Right kidney (tissue), 1 donor: ENCODE data around the gene PLCXD3.
"Not testable (repeated sequence)": the region's sequence is repeated elsewhere in the genome, so short reads cannot be mapped to it uniquely, and the experiment has no call there.

ENCODE experiments used
- DNase-seq: peaks from one replicate; pipeline ENCODE4 v3.0.0-alpha.2; 2016

Gene PLCXD3

DNA sequence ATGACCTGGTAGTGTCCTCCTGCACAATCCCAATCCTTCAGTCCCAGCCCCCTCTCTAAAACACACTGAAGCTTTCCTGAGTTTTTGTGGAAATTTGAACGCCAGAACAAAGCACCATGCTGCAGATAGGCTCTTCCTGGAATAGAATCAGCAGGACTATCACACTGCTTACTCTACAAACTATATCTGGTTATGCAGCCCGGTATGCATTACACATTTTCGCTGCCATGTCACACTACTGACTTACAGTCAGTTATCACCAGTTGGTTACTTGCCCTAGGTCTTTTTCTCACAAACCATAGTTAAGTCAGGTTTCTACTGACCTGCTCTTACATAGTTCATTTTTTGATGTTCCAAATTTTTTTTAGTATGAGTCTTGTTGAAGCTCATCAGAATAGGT, 24.9 kb downstream of the PLCXD3 start:
- DNase-seq = no peak

DNA sequence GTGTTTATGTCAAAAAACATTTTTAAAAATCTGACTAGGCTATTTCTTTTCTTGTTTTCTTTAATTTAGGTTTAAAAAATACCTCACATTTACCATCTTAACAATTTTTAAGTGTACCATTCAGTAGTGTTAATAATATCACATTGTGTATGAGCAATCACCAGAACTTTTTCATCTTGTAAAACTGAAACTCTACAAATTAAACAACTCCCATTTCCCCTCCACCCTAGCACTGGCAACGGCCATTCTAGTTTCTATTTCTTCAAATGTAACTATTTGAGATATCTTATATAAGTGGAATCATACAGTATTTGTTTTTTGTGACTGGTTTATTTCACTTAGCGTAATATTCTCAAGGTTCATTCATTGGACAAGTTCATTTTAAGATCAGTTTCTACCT, 27.7 kb downstream of the PLCXD3 start:
- no peak for DNase-seq

GRCh38 chr5:41482173-41482572, 28.2 kb downstream of the PLCXD3 start:
- DNase-seq = no peak

GRCh38 chr5:41471571-41472208, 38.7 kb downstream of the PLCXD3 start:
- not testable (repeated sequence) for DNase-seq

DNA sequence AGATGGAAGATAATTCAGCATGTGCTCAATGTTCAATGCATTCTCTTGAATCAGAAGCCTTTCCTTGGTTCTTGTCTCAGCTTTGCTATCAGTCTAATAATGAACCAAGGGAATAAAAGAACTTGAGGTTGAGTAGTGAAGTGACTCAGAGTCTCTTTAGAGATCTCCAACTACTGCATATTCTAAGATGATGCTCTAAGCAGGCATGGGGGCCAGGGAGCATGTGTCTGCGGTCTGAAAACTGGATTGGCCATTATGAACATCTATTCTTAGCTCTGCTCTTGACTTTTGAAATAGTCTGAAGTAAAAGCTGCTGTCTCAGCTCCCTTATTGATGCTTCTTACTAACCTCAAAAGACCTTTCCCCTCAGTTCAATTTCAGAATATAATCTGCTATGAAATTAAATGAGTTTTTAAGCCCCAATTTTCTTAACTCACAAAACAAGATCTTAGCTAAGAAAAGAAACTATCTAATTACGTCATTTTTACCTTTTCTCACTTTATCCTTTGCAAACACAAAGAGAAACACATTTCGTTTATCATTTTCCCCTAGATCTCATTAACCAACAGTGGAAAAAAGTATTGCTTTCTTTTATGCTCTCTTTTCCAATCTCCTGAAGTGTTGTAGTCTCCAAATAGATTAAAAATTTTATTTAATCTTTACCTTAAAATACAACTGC, 44.8 kb downstream of the PLCXD3 start:
- DNase-seq = no peak

DNA sequence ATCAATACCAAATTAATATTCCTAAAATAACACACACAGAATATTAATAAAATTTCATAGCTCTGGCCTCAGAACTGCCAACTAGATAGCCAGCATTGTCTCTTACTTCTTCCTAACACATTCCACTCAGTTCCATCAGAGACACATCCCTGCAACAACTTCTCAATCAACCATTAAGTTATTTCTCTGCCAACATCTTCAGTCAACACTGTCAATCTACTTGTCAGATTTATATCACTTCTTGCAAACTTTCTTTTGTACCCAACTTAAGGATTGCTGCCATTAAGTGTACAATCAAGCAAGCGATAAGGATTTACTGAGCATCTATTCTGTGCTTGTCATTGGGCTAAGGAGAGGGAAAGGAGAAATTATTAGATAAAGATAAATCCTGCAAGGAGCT, 50.8 kb downstream of the PLCXD3 start:
- no peak for DNase-seq

DNA sequence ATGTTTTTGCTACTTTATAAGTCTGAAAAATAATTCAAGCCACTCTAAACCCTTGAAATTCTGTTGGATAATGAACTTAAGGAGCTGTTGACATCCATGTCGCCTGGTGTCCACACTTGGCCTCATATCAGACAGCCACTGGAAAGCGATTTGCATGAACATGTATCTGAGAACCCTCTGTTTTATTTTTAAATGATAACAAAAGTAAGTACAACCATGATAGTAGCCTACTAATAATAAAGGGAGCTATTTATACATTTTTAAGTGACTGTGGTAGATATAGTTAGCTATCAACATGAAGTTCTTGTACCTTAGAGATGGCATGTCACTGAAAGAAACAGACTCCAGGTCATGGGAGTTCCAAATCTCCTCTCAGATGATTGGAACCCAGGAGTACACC, 53.3 kb downstream of the PLCXD3 start:
- no peak for DNase-seq

- no peak for DNase-seq
Measured at GRCh38 chr5:41452506-41452905, 57.9 kb downstream of the PLCXD3 start.

DNA sequence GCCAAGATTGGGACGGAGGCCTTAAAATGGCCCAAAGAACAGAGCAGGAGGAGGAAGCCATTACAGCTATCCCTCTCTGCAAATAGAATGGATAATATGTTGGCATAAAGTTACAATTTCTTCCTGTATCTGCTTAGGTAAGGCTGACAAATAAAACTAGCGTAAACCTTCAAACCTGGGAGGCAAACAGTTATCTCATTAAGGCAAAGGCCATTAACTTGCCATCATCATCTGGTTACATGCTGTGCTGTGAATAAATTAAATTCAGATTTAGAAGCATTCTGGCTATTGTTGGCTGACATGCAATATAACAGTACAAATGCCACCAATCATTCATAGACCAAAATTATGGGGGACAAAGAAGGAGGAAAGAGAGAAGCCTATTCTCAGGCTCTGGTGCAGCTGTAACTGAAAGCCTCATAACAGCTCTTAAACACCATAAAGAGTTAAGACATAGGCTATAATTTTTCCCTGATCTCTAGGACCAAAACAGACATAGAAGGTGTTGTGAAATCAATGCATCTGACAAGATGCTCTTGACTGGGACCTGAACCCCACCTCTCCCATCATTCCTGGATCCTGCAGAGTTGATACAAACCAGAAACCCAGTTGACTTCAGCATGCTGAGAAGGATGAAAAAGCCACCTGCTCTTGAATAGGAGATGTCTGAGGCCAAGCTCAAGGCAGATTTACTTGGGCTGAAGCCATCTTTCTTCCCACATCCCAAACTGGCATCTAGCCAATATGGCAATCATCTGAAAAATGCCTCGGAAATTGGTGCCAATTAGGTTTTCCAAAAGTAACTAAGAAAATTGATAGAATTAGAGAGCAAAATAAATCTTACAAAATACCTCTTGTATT, 62.5 kb downstream of the PLCXD3 start:
- no peak for DNase-seq

- DNase-seq = no peak
Measured at GRCh38 chr5:41445937-41446563, 64.4 kb downstream of the PLCXD3 start.

GRCh38 chr5:41435276-41435675, 75.1 kb downstream of the PLCXD3 start:
- DNase-seq = no peak

- no peak for DNase-seq
Measured at GRCh38 chr5:41433552-41434181, 76.7 kb downstream of the PLCXD3 start.

GRCh38 chr5:41432481-41433253, 77.7 kb downstream of the PLCXD3 start:
- no peak for DNase-seq

GRCh38 chr5:41427505-41427904, 82.9 kb downstream of the PLCXD3 start:
- DNase-seq = no peak

DNA sequence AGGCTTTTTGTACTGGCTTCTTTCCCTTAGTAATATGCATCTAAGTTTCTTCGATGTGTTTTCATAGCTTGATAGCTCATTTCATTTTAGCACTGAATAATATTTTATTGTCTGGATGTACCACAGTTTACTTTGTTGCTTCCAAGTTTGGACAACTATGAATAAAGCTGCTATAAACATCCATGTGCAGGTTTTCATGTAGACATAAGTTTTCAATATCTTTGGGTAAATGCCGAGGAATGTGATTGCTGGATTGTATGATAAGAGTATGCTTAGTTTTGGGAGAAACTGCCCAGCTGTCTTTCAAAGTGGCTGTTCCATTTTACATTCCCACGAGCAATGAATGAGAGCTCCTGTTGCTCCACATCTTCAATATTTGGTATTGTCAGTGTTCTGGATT, 84.7 kb downstream of the PLCXD3 start:
- DNase-seq = no peak

DNA sequence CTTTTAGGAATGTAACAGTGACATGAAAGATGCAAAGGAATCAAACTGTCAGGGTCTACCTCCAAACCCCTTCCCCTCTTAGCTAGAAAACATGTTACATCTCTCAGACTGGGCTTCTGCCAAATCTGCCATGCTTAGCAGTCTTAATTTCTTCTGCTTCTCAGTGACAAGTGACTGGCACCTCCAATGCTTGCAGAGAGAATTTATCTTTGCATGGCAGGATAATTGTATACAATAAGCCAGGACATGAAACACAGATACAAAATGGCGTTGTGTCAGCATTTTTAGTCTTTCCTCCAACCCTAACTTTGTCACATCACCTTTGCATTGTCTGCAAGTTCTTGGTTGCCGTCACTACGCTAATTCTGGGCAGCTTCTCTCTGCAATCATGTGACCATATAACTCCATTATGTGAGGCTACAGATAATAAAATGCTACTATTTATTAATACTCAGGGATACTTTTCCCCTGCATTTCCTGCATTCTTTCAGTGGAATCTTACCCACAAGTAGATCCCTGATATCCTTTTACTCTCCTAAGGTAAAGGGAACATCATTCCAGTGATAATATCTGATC, 89.8 kb downstream of the PLCXD3 start:
- DNase-seq = no peak

DNA sequence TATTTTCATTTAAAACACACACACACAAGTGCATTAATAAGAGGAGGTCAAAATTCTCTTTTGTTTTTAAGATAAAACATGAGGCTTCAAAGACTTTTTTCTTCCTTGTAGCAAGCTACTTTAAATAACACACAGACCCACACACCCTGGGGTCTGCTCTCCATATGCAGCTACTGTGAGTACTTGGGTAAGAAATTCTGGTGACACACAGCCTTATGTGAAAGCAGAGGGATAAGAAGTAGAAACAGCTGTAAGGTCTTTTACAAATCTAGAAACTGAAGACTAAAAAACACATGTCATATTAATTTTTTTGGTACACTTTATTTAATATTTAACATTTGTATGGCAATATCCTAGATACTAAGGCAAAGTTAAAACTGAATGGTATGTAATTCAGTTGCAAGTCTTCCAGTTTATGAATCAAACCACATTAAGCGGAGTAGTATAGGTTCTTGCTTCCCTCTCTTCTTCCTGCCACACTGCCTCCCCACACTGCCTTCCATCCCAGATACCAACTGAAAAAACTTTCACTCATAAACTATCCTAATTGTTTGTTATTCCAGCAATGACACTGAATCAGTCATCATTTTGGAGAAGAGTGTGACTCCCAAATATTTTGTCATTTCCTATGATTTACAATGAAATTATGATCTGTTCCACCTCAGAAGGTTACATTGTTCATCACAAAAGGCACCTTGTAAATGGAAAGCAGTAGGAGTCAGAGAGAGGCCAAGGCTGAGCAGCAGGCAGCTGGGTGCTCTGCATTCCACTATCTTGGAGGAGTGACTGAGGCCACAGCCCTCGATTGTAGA, 92.0 kb downstream of the PLCXD3 start:
- DNase-seq = no peak

DNA sequence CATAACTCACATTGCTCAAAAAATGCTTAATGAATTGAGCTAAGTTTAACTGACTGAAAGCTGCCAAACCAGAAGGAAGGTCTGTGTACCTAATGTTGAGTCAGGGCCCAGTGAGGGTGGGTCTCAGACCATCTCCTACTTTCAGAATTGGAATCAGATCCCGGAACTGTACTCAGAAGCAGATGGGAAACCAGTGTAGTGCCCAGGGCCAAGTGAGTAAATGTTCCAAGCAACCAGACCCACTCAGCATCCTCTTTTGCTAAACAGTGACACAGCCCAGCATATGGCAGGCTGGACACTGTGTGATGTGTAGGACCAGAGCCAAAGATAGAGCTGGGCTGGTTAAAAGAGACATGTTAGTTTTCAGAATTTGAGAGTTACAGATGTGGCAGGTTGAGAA, 94.1 kb downstream of the PLCXD3 start:
- no peak for DNase-seq

- DNase-seq = no peak
Measured at GRCh38 chr5:41415242-41415641, 95.2 kb downstream of the PLCXD3 start.

DNA sequence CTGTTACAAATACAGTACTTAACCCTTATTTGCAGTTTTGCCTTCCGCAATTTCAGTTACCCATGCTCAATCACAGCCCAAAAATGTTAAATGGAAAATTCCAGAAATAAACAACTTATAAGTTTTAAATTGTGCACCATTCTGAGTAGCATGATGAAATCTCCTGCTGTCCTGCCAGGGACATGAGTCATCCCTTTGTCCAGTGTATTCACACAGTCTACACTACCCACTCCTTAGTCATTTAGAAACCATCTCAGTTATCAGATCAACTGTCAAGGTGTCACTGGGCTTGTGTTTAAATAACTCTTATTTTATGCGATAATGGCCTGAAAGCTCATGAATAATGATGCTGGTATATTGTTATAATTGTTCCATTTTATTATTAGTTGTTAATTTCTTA, 95.8 kb downstream of the PLCXD3 start:
- no peak for DNase-seq
